HepG2 (cell line): Measurements from ENCODE around the gene IGF2. TPM values are rescaled to one million over a fixed set of nuclear protein-coding genes. Genes with fewer than 3 reads are reported as not detected.
A peak's percentile ranks its signal among the peaks of the same experiment; 100 is the strongest.

Experiments
- CHCHD3 ChIP-seq: sonication (generic); formaldehyde crosslinking; IDR thresholded peaks from 2 replicates; pipeline ENCODE4 v1.8.0; 2022; ENCODE audit warnings: mild to moderate bottlenecking, missing genetic modification reagents, moderate library complexity
- DPF2 ChIP-seq: sonication (generic); formaldehyde crosslinking; IDR thresholded peaks from 2 replicates; pipeline ENCODE4 v1.4.0; 2020; ENCODE audit warnings: mild to moderate bottlenecking, low read depth, missing genetic modification reagents, borderline replicate concordance
- FIP1L1 ChIP-seq: fragments of 200-400 bp; formaldehyde crosslinking; IDR thresholded peaks from 2 replicates; pipeline ENCODE4 v1.6.1; 2018; ENCODE audit warnings: low read depth, mild to moderate bottlenecking, low read length, moderate library complexity, borderline replicate concordance; ENCODE audit not compliant: insufficient read depth
- LCORL ChIP-seq, 2 experiments: fragments of 450-650 bp in 1 of 2; sonication (generic) in 1 of 2; formaldehyde crosslinking in 1 of 2; IDR thresholded peaks; 2 replicates each; pipeline versions ENCODE4 v1.5.0 to v1.6.1; 2017 to 2020; ENCODE audit warnings: antibody characterized with exemption in 1 of 2, missing genetic modification reagents in 1 of 2
- MAFK ChIP-seq, 2 experiments: IDR thresholded peaks in 1 of 2; conservative IDR thresholded peaks in 1 of 2; 2 replicates each; pipeline ENCODE4 v1.6.1; 2011; ENCODE audit warnings: improper control_type of control experiment in 2 of 2, low read length in 2 of 2
- POLR2AphosphoS5 ChIP-seq: IDR thresholded peaks from 2 replicates; pipeline ENCODE4 v1.6.1; 2012; ENCODE audit warnings: low read depth, low read length
- SRSF4 ChIP-seq: fragments of 200-400 bp; formaldehyde crosslinking; IDR thresholded peaks from one replicate; pipeline ENCODE4 v1.6.1; 2018; ENCODE audit warnings: mild to moderate bottlenecking, low read depth, low read length, moderate library complexity; ENCODE audit not compliant: poor library complexity, severe bottlenecking
- TAF1 ChIP-seq: sonication (generic); formaldehyde crosslinking; IDR thresholded peaks from 2 replicates; pipeline ENCODE4 v1.4.0; 2020; ENCODE audit warnings: missing genetic modification reagents
- TFDP2 ChIP-seq: sonication (generic); formaldehyde crosslinking; IDR thresholded peaks from 2 replicates; pipeline ENCODE4 v1.4.0; 2020; ENCODE audit warnings: missing genetic modification reagents
- ZNF280D ChIP-seq: sonication (generic); formaldehyde crosslinking; IDR thresholded peaks from 2 replicates; pipeline ENCODE4 v1.5.1; 2020; ENCODE audit warnings: mild to moderate bottlenecking, missing genetic modification reagents
- ZNF709 ChIP-seq: sonication (generic); formaldehyde crosslinking; IDR thresholded peaks from 2 replicates; pipeline ENCODE4 v1.5.0; 2020; ENCODE audit warnings: mild to moderate bottlenecking, missing genetic modification reagents
- polyA plus RNA-seq, 8 experiments: library from polyadenylated mRNA; depleted of rRNA in 3 of 8; stranded (reverse) in 7 of 8; unstranded in 1 of 8; fragments of >200 nt; fragmentation: Illumina TruSeq in 4 of 8; extraction: Trizol in 4 of 8; gene quantifications; 2 replicates each; pipeline versions ENCODE4 v1.2.1 to v1.2.3, GENCODE V29; 2011 to 2016; ENCODE audit warnings: low read depth in 4 of 8, missing spikeins in 1 of 8, mixed read lengths in 1 of 8; ENCODE audit not compliant: insufficient read depth in 1 of 8
- total RNA-seq, 5 experiments: library from RNA; depleted of rRNA; stranded (reverse); fragments of >200 nt; fragmentation: Illumina TruSeq; extraction: Trizol; gene quantifications; 2 replicates each; pipeline ENCODE4 v1.2.3, GENCODE V29; 2016; ENCODE audit warnings: low read depth in 1 of 5
- TF ChIP-seq, protein P1 (sequence below): sonication (generic); formaldehyde crosslinking; IDR thresholded peaks from 2 replicates; pipeline ENCODE4 v1.5.1; 2020; ENCODE audit warnings: mild to moderate bottlenecking, missing genetic modification reagents, moderate library complexity
- TF ChIP-seq, protein P2 (sequence below): sonication (generic); formaldehyde crosslinking; IDR thresholded peaks from 2 replicates; pipeline ENCODE4 v1.8.0; 2022; ENCODE audit warnings: mild to moderate bottlenecking, missing genetic modification reagents; ENCODE audit not compliant: insufficient replicate concordance
- TF ChIP-seq, protein P3 (sequence below): sonication (generic); formaldehyde crosslinking; IDR thresholded peaks from 2 replicates; pipeline ENCODE4 v1.8.0; 2022; ENCODE audit warnings: missing genetic modification reagents, mild to moderate bottlenecking, borderline replicate concordance

The IGF2 gene
- total and polyA plus RNA-seq, 2 of the 13 experiments (the other 11 are each of a cell fraction or from before 2014, with no cell fraction given) = 79.1 to 254 TPM

- TF ChIP-seq LCORL (IDR thresholded peaks at IDR 0.05) (no peak), LCORL (CRISPR knock-in tag; IDR thresholded peaks at IDR 0.05) (0 out of 2 replicates have a peak, but pooled peaks have one; percentile 65), POLR2AphosphoS5 (peak; percentile 58), SRSF4 (no peak), ZNF280D (CRISPR knock-in tag) (peak; percentile 62; the same call in 1 of the 2 replicates), TFDP2 (CRISPR knock-in tag) (no peak), ZNF709 (peak; percentile 24; the same call in 1 of the 2 replicates), CHCHD3 (CRISPR knock-in tag) (peak; percentile 76; the same call in 1 of the 2 replicates), DPF2 (CRISPR knock-in tag) (no peak), MAFK (conservative IDR thresholded peaks at IDR 0.05 in 1 of 2, IDR thresholded peaks at IDR 0.05 in 1 of 2; ENCODE audit: low read length in 2 of 2) (no peak), FIP1L1 (no peak), TAF1 (CRISPR knock-in tag) (no peak)
- TF ChIP-seq, protein P1, sequence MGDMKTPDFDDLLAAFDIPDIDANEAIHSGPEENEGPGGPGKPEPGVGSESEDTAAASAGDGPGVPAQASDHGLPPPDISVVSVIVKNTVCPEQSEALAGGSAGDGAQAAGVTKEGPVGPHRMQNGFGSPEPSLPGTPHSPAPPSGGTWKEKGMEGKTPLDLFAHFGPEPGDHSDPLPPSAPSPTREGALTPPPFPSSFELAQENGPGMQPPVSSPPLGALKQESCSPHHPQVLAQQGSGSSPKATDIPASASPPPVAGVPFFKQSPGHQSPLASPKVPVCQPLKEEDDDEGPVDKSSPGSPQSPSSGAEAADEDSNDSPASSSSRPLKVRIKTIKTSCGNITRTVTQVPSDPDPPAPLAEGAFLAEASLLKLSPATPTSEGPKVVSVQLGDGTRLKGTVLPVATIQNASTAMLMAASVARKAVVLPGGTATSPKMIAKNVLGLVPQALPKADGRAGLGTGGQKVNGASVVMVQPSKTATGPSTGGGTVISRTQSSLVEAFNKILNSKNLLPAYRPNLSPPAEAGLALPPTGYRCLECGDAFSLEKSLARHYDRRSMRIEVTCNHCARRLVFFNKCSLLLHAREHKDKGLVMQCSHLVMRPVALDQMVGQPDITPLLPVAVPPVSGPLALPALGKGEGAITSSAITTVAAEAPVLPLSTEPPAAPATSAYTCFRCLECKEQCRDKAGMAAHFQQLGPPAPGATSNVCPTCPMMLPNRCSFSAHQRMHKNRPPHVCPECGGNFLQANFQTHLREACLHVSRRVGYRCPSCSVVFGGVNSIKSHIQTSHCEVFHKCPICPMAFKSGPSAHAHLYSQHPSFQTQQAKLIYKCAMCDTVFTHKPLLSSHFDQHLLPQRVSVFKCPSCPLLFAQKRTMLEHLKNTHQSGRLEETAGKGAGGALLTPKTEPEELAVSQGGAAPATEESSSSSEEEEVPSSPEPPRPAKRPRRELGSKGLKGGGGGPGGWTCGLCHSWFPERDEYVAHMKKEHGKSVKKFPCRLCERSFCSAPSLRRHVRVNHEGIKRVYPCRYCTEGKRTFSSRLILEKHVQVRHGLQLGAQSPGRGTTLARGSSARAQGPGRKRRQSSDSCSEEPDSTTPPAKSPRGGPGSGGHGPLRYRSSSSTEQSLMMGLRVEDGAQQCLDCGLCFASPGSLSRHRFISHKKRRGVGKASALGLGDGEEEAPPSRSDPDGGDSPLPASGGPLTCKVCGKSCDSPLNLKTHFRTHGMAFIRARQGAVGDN (CRISPR knock-in tag) = peak; percentile 43; the same call in 1 of the 2 replicates
- TF ChIP-seq, protein P2, sequence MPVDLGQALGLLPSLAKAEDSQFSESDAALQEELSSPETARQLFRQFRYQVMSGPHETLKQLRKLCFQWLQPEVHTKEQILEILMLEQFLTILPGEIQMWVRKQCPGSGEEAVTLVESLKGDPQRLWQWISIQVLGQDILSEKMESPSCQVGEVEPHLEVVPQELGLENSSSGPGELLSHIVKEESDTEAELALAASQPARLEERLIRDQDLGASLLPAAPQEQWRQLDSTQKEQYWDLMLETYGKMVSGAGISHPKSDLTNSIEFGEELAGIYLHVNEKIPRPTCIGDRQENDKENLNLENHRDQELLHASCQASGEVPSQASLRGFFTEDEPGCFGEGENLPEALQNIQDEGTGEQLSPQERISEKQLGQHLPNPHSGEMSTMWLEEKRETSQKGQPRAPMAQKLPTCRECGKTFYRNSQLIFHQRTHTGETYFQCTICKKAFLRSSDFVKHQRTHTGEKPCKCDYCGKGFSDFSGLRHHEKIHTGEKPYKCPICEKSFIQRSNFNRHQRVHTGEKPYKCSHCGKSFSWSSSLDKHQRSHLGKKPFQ (CRISPR knock-in tag) = peak; percentile 17
- TF ChIP-seq, protein P3, sequence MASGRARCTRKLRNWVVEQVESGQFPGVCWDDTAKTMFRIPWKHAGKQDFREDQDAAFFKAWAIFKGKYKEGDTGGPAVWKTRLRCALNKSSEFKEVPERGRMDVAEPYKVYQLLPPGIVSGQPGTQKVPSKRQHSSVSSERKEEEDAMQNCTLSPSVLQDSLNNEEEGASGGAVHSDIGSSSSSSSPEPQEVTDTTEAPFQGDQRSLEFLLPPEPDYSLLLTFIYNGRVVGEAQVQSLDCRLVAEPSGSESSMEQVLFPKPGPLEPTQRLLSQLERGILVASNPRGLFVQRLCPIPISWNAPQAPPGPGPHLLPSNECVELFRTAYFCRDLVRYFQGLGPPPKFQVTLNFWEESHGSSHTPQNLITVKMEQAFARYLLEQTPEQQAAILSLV (CRISPR knock-in tag) = 0 out of 2 replicates have a peak, but pooled peaks have one; percentile 20
Measured at GRCh38 chr11:2133241-2134021, 5.8 kb downstream of the IGF2 start (continued).
